Measurements from ENCODE around the gene ZSWIM4.

DNA sequence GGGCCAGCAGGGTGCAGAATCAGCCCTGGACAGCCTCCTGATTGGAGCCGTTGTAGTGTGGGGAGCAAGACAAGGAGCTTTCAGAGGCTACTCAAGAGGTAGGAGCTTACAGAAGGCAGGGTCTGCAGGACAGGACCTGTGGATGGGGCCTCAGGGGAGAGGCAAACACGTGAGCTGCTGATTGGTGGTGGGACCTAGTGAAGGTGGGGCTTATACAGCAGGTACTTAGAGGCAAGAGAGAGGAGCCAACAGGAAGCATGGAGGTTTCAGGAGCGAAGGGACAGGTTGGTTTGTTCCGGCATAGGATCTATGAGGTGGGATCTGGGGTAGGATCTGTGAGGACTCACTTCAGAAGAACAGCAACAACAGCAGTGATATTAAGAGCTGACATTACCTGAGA is 32.4 kb downstream of the ZSWIM4 start:
- TF ChIP-seq SIN3A (IDR thresholded peaks at IDR 0.05; ENCODE audit: borderline replicate concordance, insufficient read depth, low read length) (no peak), POLR2AphosphoS5 (IDR thresholded peaks at IDR 0.05; ENCODE audit: low read depth, low read length) (no peak), TAF1 (IDR thresholded peaks at IDR 0.05; ENCODE audit: borderline replicate concordance, insufficient read depth, low read length) (no peak)
